ENCODE data around the gene UBE3D.

DNA sequence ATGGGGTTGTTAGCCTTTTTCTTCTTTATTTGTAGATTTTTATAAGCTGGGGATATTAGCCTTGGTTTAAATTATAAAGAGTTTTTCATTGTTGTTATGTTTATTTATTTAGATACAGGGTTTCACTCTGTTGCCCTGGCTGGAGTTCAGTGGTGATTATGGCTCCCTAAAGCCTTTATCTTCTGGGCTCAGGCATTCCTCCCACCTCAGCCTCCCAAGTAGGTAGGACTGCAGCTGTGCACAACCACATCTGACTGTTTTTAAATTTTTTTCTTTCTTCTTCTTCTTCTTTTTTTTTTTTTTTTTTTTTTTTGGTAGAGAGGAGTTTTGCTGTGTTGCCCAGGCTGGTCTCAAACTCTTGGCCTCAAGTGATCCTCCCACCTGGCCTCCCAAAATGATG, 80.9 kb downstream of the UBE3D start:
- no peak for TF ChIP-seq CTCF (IDR thresholded peaks at IDR 0.05)
- TF ChIP-seq POLR2A (IDR thresholded peaks at IDR 0.05) = no peak

Measured in uterus (tissue), 2 donors.